Gastrocnemius medialis (tissue), 4 donors: ENCODE data around the gene CMTM6. TPM values are rescaled to one million over a fixed set of nuclear protein-coding genes. Genes with fewer than 3 reads are reported as not detected.
"Not testable (repeated sequence)": the region's sequence is repeated elsewhere in the genome, so short reads cannot be mapped to it uniquely, and the experiment has no call there.

Source experiments
- ATAC-seq, 2 donors: fragments of 150-250 bp; one replicate each; pipeline ENCODE4 v1.9.1; 2016
- DNase-seq, 2 donors: peaks; one replicate each; pipeline ENCODE4 v3.0.0-alpha.2; 2019
- H3K27ac ChIP-seq, 4 donors: fragments of 200-600 bp; sonication (generic); 1 replicate in 1 of 4; 2 replicates in 3 of 4; pipeline ENCODE4 v1.5.1; 2016 to 2018; ENCODE audit warnings: mild to moderate bottlenecking in 2 of 4, moderate library complexity in 1 of 4
- H3K27me3 ChIP-seq, 3 donors: fragments of 200-600 bp; sonication (generic) in 2 of 3; 1 replicate in 1 of 3; 2 replicates in 2 of 3; pipeline versions ENCODE4 v1.5.1 to v1.6.0; 2016 to 2019; ENCODE audit warnings: mild to moderate bottlenecking in 1 of 3, moderate library complexity in 1 of 3
- H3K36me3 ChIP-seq, 2 donors: fragments of 200-600 bp; sonication (generic) in 1 of 2; one replicate each; pipeline ENCODE4 v1.5.1; 2017 to 2018
- H3K4me1 ChIP-seq, 2 donors: fragments of 200-600 bp; sonication (generic) in 1 of 2; one replicate each; pipeline ENCODE4 v1.5.1; 2016 to 2017; ENCODE audit warnings: mild to moderate bottlenecking in 2 of 2
- H3K4me3 ChIP-seq, 4 donors: fragments of 200-600 bp; sonication (generic) in 3 of 4; 1 replicate in 1 of 4; 2 replicates in 3 of 4; pipeline ENCODE4 v1.5.1; 2016 to 2019; ENCODE audit warnings: mild to moderate bottlenecking in 2 of 4
- H3K9me3 ChIP-seq, 3 donors: fragments of 200-600 bp; sonication (generic) in 2 of 3; 1 replicate in 1 of 3; 2 replicates in 2 of 3; pipeline ENCODE4 v1.5.1; 2016 to 2019
- CTCF ChIP-seq, 5 experiments: fragments of 450-650 bp in 3 of 5; fragments of 200-600 bp in 2 of 5; sonication (generic) in 2 of 5; IDR thresholded peaks in 4 of 5; conservative IDR thresholded peaks in 1 of 5; 1 replicate in 4 of 5; 2 replicates in 1 of 5; pipeline ENCODE4 v1.5.1; 2016 to 2019; ENCODE audit warnings: antibody characterized with exemption in 5 of 5, mild to moderate bottlenecking in 3 of 5, moderate library complexity in 3 of 5
- POLR2A ChIP-seq, 2 donors: fragments of 450-650 bp; IDR thresholded peaks; one replicate each; pipeline ENCODE4 v1.6.1; 2017; ENCODE audit warnings: antibody characterized with exemption in 2 of 2, mild to moderate bottlenecking in 2 of 2, moderate library complexity in 2 of 2
- in situ Hi-C, 4 donors: fragments of 200-750 bp; cut with MboI; loops; one replicate each; pipeline versions ENCODE4 v1.15.0 to v1.8.0; 2017; ENCODE audit warnings: low sequenced_read_pairs in 4 of 4
- intact Hi-C: fragments of 100-400 bp; cut with DNase I; formaldehyde crosslinking; loops from one replicate; pipeline ENCODE4 v1.15.1; 2023; ENCODE audit warnings: low total_unique reads
- total RNA-seq, 4 donors: library from RNA; depleted of rRNA; stranded (reverse); fragments of >200 nt; gene quantifications; one replicate each; pipeline versions ENCODE4 v1.1.0 to v1.2.3, GENCODE V29; 2016

Gene CMTM6
- total RNA-seq, 4 donors from 2014 or later = 3.7 to 8.8 (median 7.3) TPM

- DNase-seq (no peak), ATAC-seq (no peak)
- in situ Hi-C loops (no loop called here), intact Hi-C loops (no loop called here)
- no peaks in the 10 kb centered on the region for H3K9me3 ChIP-seq
- peaks cover 4 to 34% of the 10 kb centered on the region in 2 donors for H3K36me3 ChIP-seq
- TF ChIP-seq POLR2A (IDR thresholded peaks at IDR 0.05) = no peak
- no peak for TF ChIP-seq CTCF (IDR thresholded peaks at IDR 0.05 in 4 of 5, conservative IDR thresholded peaks at IDR 0.05 in 1 of 5)
- no peaks in the 10 kb centered on the region for H3K4me1 ChIP-seq
- no peaks in the 10 kb centered on the region for H3K27me3 ChIP-seq
- no peak overlapping the region for H3K27ac ChIP-seq
- no peak overlapping the region for H3K4me3 ChIP-seq
These were observed 28.5 kb upstream of the CMTM6 start for GRCh38 chr3:32531010-32531647.

GRCh38 chr3:32525720-32526119, 23.1 kb upstream of the CMTM6 start:
- Histone ChIP-seq H3K4me1 (no peaks in the 10 kb centered on the region), H3K27me3 (no peaks in the 10 kb centered on the region), H3K9me3 (no peaks in the 10 kb centered on the region), H3K27ac (no peak overlapping the region), H3K36me3 (peaks cover 4 to 42% of the 10 kb centered on the region in 2 donors), H3K4me3 (no peak overlapping the region)
- DNase-seq = no peak
- no peak for ATAC-seq
- intact Hi-C loops = no loop called here
- in situ Hi-C loops = no loop called here
- TF ChIP-seq POLR2A (IDR thresholded peaks at IDR 0.05) = no peak
- TF ChIP-seq CTCF (IDR thresholded peaks at IDR 0.05 in 4 of 5, conservative IDR thresholded peaks at IDR 0.05 in 1 of 5) = no peak

DNA sequence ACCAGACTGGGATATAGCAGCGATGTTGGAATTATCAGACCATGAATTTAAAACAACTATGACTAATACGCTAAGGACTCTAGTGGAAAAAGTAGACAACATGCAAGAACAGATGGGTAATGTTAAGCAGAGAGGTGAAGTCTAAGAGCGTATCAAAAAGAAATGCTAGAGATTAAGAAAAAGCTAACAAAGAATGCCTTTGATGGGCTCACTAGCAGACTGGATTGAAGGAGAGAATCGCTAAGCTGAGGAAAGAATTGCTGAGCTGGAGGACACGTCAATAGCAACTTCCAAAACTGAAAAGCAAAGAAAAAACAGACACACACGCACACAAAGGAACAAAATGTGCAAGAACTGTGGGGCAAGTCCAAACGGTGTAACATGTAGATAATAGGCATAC, 20.0 kb upstream of the CMTM6 start:
- DNase-seq = no peak
- no peak for ATAC-seq
- intact Hi-C loops = no loop called here
- in situ Hi-C loops = no loop called here
- no peaks in the 10 kb centered on the region for H3K27me3 ChIP-seq
- no peak for TF ChIP-seq POLR2A (IDR thresholded peaks at IDR 0.05)
- H3K27ac ChIP-seq = no peak overlapping the region
- H3K4me1 ChIP-seq = no peaks in the 10 kb centered on the region
- no peaks in the 10 kb centered on the region for H3K9me3 ChIP-seq
- H3K4me3 ChIP-seq = no peak overlapping the region
- H3K36me3 ChIP-seq = peaks cover 3 to 24% of the 10 kb centered on the region in 2 donors

DNA sequence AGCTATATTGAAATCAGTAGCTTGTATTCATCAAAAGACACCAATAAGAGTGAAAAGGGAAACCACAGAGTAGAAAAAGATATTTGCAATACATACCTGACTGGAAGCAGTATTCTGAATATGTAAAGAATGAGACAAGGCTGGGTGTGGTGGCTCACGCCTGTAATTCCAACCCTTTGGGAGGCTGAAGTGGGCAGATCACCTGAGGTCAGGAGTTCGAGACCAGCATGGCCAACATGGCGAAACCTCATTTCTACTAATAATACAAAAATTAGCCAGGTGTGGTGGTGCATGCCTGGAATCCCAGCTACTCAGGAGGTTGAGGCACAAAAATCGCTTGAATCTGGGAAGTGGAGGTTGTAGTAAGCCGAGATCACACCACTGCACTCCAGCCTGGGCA, 16.3 kb upstream of the CMTM6 start:
- ATAC-seq, H3K4me1 ChIP-seq, H3K36me3 ChIP-seq, H3K9me3 ChIP-seq, DNase-seq, H3K27ac ChIP-seq, H3K4me3 ChIP-seq, intact Hi-C loops, H3K27me3 ChIP-seq: not testable (repeated sequence)
- in situ Hi-C loops = loop anchor here in 1 of 4 donors (5.0 kb wide), 1 partner anchor 148 kb away; no protein-coding TSS in a partner anchor

- DNase-seq, H3K4me1 ChIP-seq, ATAC-seq, intact Hi-C loops, H3K9me3 ChIP-seq, H3K36me3 ChIP-seq, H3K27me3 ChIP-seq, H3K27ac ChIP-seq, H3K4me3 ChIP-seq: not testable (repeated sequence)
- in situ Hi-C loops = loop anchor here in 1 of 4 donors (5.0 kb wide), 1 partner anchor 151 kb away; no protein-coding TSS in a partner anchor
These were observed 14.1 kb upstream of the CMTM6 start for GRCh38 chr3:32516751-32517150.

- Histone ChIP-seq H3K36me3 (no peaks in the 10 kb centered on the region), H3K27me3 (no peaks in the 10 kb centered on the region), H3K4me3 (no peak overlapping the region), H3K27ac (no peak overlapping the region), H3K4me1 (no peaks in the 10 kb centered on the region), H3K9me3 (no peaks in the 10 kb centered on the region)
- no peak for TF ChIP-seq POLR2A (IDR thresholded peaks at IDR 0.05)
- TF ChIP-seq CTCF (IDR thresholded peaks at IDR 0.05 in 4 of 5, conservative IDR thresholded peaks at IDR 0.05 in 1 of 5) = no peak
- intact Hi-C loops (no loop called here), in situ Hi-C loops (no loop called here)
- ATAC-seq = no peak
- DNase-seq = no peak
These were observed 8.4 kb upstream of the CMTM6 start for GRCh38 chr3:32511005-32511404.
